Nasal cavity respiratory epithelium epithelial cell of viscerocranial mucosa (primary cell): ENCODE data around the gene RSL1D1. TPM values are rescaled to one million over a fixed set of nuclear protein-coding genes. Genes with fewer than 3 reads are reported as not detected.

Experiments used
- total RNA-seq: library from RNA; depleted of rRNA; stranded (reverse); fragments of >200 nt; gene quantifications from 2 replicates; pipeline ENCODE4 v1.2.3, GENCODE V29; 2014

RSL1D1 gene
- 124 and 187 TPM in 2 replicates for total RNA-seq

DNA sequence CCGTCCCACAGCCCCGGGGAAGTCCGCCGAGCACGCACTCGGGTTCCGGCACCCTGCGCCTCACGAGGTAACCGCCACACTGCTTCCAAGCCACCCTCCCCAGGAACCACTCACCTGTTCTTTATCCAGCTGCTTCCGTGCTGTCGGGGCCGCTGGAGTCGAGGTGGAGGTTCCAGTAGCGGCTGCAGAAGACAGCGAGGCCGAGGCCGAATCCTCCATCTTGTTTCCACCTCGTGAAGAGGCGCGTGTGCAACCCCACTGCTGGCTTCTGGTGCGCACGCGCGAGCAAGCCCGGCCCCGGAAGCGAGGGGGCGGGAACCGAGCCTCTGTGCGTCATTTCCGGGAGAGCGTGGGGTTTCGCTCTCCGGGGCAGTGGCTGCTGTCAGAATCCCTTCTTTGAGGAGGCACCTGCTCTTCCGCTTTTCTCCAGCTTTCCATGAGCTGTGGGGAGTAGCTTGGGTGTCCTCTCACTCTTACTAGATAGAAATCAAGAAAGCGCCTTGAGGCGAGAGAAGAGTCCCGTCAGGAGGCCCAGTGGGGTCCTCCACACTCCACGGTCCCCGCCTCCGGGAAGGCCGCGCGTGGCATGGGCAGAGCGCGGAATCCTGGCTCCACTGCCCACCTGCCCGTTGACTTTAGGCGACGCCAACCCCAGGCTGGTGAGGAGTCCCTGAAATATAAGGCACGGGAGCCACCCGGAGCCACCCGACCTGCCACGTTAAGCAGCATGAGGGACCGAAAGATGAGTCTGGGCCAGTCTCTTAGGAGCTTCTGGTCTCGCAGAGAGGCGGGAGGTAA is at the start of gene RSL1D1:
RSL1D1 (minus strand) TSS at position 249 of the 798 bp plus-strand sequence; CDS start at position 219, 30 bp downstream.

DNA sequence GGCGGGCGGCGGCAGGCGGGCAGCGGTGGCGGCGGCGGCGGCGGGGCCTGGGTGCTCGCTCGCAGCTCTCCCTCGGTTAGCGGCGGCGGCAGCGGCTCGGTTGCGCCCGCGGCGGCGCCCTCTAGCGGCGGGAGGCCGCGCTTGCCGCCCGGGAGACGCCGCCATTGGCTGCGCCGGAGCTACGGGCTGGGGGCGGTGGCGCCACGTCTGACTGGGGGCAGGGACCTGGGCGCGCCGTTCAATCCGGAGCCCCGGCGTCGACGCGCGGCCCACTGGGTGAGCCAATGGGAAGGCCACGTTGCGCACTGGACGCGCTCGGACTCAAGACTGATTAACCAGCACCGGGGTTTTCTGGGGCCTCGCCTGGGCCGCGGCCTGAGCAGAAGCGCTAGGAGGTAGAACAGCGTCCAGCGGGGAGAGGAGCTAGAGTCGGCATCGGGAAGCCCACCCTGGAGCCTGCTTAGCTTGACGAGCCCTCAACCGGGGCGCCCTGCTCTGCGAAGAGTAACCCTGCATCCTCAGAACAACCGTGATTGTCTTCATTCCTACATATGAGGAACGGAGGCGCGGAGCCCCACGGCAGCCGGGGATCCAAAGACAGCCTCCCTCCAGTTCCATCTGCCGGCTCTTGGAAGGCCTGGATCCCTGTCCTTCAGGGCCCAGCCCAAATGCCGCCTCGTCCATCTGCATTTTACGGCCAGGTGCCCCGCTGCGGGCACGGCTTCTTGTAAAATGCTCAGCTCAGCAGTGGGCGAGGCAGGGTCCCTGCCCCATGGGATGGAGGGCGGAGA is 54.0 kb downstream of the RSL1D1 start, which contains the start of gene ZC3H7A:
ZC3H7A (minus strand) TSS at position 93 of the 791 bp plus-strand sequence. CDS start 14,904 bp downstream, outside the sequence.

Other genes with a start within 250 kb of the RSL1D1 start
- gene SNN, start 183.1 kb downstream of the RSL1D1 start, total RNA-seq = 18.1 and 54.8 TPM in 2 replicates
- 32.2 and 36.6 TPM in 2 replicates for gene TXNDC11, start 108.7 kb downstream of the RSL1D1 start, total RNA-seq
- gene ZC3H7A, start 54.3 kb downstream of the RSL1D1 start, total RNA-seq = 38.3 and 51.3 TPM in 2 replicates
- gene GSPT1, start 64.4 kb upstream of the RSL1D1 start, total RNA-seq = 95.0 and 203 TPM in 2 replicates
- gene NPIPB2, start 90.5 kb upstream of the RSL1D1 start, total RNA-seq = 3.4 and 9.4 TPM in 2 replicates
- not detected in 2 replicates for gene TNFRSF17, start 113.7 kb upstream of the RSL1D1 start, total RNA-seq
- gene SNX29, start 125.2 kb upstream of the RSL1D1 start, total RNA-seq = 6.2 and 13.2 TPM in 2 replicates